GM18507 (cell line): Measurements from ENCODE around the gene RASGRF1.

Experiments
- DNase-seq: peaks from one replicate; pipeline ENCODE4 v3.0.0; 2011; ENCODE audit warnings: low read depth; ENCODE audit not compliant: insufficient read length; ENCODE audit errors: extremely low spot score
- FAIRE-seq: peaks from 2 replicates; lab custom pipeline; 2011; peaks lifted over from hg19 to GRCh38; lab: Jason Lieb, UNC

Gene RASGRF1

DNA sequence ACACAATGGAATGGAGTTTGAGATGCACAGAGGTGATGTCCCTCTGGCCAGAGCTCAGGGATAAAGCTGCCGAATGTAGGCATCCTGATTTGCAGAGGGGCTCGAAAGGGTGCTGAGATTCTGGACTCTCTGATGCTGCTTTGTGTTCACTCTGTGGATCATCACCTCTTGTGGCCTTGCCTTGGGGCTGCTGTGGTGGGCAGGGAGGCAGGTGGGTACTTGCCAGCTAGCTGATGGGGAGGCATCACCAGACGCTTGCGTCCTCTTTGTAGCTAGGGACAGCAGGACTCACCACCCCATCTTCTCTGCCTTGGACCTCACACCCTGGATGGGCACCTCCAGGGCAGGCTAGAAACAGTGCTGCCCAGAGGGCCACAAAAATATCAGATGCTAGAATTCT, 14.6 kb upstream of the RASGRF1 start:
- FAIRE-seq (no peak), DNase-seq (no peak)

DNA sequence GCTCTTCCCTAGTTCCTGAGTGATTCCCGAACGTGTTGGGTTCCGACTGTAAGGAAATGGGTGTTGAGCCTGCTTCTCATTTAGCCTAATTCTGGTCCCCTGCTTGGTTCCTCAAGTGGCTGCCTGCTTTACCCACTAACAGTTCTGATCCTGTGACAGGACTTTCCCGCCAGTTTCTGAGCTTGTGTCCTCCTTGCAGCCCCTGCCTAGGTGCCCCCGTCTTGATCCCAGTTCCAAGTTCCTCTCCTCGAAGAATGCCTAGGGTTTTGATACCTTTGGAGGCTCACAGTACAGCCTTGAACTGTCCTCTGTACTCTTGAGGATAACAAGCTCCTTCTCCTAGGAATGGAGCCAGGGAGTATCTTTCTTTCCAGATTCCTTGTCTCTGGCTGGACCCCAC, 12.0 kb upstream of the RASGRF1 start:
- no peak for FAIRE-seq
- no peak for DNase-seq

DNA sequence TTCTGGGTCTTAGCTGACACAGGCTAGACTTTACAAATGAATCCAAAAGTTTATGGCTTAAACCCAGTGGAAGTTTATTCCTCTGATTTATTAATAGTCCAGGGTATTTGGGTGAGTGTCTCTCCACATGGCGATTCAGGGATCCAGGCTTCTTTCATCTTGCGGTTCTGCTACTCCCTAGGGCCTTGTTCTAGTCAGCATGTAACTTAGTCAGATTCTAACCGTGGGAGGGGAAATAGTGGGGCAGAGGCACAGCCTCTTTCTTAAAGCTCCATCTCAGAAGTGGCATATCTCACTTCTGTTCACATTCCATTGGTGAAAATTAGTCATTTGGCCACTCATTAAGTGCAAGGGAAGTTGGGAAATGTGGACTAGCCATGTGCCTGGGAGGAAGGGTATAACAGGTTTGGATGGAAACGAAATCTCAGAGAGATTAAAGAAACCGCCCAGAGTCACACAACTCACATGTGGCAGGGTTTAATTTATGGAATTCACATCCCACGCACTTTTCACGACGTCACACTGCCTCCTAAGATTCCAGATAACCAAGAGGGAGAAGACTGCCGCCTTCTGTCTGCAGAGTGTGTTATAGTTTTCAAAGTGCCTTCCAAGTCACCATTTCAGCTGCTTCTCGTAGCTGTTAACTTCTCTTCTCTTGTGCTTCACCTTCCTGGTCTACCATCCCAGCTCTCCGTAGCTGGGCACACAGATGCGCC, 11.4 kb upstream of the RASGRF1 start:
- no peak for DNase-seq
- FAIRE-seq = no peak

DNA sequence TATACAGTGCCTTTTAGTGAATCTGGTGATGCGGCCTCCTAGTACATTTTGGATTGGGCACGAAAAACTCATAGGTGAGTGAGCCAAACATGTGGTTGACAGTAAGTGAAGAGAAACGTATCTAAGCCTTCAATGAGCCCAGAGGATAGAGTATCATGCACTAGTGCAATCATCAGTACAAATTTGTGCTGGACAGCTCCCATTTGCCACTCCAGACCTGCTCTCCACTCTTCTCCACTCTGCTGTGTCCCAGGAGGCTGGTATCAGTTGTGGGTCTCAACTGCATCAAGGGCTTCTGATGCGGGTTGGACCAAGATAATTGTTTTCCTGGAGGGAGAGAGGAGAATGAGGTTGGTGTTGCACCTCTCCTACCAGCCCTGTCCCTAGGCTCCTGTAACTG, 9.1 kb upstream of the RASGRF1 start:
- no peak for DNase-seq
- no peak for FAIRE-seq

DNA sequence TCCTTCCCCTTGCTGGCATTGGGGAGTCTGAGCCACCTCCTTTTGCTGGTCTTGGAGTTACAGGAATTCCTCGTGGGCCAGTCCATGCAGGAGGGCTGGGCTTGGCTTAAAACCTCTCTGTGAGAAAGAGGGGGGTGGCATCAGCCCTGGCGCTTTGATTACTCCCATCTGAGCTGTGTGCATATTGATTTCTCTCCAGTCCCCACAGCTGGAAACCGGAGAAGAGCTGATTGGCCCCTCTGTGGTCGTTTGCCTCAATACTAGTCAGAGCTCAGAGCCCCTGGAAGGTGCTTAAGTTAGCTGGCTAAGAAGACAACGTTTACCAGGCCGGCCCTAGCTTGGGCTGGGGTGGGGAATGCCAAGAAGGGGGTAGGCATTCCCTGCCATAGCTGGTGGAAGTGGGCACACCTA, 4.0 kb upstream of the RASGRF1 start:
- no peak for DNase-seq
- FAIRE-seq = no peak

DNA sequence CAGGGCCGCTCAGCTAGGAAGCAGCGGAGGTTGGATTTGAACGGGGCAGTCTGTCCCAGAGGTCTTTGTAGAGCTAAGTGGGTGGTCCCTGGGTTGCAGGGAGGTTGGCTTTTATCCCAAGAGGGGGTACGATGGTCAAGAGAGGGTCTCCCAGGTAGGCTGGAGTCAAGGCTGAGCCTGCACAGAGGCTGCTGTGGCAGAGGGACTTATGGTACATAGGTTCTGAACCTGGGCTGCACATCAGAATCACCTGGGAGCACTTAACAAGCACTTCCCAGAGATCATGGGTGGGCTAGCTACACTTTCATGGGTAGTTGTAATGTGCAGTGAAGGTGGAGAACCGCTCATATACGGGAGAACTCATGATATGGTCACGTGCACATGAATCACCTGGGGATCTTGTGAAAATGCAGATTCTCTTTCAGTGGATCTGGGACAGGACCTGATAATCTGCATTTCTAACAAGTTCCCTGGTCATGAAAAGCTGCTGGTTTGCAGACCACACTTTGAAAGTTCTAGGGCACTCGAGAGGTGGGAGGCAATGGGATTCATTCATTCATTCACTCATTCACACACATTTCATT, 2.9 kb upstream of the RASGRF1 start:
- FAIRE-seq (no peak), DNase-seq (no peak)

DNA sequence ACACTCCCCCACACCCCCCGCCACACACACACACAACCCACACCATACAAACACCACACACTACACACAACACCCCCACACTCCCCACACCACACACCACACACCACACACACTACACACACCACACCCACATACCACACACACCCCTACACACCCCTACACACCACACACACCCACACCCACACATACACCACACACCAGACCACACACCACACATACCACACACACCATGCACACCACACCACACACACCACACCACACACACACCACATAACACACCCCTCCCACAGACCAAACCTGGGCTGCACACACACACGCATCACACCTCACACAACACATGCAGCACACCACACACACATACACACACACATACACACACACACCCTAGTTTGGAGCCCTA, 1.8 kb upstream of the RASGRF1 start:
- FAIRE-seq = no peak
- DNase-seq = no peak

DNA sequence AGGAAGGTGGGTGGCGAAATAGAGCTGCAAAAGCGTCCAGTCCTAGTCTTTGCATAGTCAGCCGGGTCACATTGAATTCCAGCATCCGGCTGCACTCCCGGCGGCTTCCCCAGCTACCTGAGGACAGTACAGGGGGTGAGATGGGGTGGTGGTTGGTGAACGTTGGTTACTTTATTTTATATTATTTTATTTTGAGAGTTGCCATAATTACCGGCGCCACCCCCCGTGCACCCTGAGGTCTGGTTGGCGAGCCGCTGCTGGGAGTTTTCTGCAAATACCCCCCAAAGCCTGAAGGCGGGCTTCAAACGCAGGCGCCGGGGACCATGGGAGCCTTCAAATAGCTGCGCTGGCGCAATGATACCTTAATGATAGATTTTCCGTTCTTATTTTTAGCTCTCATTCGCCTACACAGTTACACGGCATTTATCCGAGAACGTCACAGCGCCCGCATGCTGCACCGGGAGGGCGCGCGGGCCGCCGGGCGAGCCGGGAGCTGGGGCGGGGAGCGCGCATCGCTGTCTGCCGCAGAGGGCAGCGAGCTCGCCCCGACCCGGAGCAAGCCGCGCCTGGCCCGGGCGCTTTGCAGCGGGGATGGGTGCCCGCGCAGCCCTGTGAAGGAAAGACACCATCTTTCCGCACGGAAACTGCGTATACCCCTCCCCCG, 756 bp upstream of the RASGRF1 start:
- FAIRE-seq (no peak), DNase-seq (no peak)

DNA sequence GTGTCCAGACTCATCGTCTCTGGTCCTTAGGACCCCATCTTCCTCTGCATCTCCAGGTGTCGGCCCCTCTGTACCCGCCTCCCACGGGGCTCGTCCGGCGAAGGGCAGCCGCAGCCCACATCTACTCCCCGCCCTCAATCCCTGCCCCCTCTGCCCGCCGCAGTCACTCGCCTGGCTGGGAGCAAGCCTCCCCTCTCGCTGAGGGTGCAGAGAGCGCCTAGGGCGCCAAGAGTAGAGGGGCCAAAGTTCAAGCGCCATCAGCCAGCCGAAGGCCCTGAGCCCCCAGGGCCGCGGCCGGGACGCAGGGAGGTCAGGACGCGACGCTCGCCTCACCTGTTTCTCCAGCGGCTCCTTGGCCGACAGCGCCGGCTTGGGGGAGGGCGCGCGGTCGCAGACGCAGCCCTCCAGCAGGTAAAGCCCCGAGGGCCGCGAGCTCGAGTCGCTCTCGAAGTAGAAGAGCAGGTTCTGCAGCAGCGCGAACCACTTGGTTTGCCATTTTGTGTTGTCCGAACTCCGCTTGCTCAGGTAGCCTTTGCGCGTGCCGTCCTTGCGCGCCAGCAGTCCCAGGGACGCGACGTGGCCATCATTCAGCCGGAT, 592 bp downstream of the RASGRF1 start:
- FAIRE-seq (no peak), DNase-seq (no peak)

DNA sequence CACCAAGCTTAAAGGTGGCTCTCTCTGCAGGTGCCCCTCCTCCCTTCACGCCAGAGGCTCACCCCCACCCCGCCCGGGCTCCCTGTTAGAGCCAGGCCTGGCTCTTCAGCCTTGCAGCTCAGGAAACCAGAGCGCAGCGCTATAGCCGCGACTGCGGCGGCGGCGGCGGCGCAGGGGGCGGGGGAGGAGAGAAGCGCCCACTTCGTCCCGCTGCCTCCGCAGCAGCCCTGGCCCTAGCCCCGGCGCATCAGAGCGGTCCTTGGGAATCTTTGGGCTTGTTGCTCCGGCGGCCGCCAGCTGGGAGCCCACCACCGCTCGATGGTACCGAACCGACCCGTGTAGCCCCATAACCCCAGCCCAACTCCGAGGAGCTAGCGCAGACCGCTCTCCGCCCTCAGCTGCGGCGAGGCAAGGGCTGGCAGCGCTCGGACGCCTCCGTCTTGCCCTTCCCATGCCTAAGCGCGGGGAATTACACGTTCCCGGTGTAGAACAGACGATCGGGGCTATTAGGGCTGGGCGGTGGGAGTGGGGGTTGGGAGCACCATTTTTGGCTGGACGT, 1.2 kb downstream of the RASGRF1 start:
- no peak for DNase-seq
- FAIRE-seq = no peak

DNA sequence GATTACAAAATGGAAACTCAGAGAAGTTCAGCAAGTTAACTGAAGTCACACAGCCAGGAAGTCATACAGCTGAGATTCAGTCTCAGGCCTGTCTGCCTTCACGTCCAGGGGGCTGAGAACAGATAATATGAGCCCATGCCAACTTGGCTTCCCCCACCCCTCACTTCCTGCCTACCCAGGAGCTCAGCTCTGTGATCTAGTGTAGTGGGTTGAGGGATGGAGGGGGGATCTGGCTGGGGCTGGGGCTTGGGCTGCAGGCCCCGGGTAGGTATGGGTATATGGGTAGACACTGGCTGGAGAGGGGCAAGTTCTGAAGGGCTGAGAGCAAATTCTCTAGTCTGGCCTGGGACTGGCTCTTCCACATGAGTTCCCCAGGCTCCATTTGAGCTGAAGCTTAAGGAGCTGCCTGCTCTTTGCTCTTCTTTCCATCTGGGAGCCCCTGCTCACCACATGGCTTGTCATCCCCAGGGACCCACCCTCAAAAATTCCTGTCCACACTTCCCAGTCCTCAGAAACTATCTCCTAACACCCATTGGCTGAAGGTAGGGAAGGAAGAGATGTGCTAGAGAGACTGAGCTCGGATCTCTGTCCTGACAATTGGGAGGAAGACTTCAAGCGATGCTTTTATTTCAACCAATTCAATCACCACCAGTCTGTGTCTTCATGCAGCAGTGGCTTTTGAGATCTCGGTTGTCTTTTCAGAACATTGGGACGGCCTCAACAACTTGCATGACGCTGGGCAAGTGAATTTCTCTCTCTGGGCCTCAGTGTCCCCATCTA, 2.0 kb downstream of the RASGRF1 start:
- DNase-seq = no peak
- FAIRE-seq = no peak

DNA sequence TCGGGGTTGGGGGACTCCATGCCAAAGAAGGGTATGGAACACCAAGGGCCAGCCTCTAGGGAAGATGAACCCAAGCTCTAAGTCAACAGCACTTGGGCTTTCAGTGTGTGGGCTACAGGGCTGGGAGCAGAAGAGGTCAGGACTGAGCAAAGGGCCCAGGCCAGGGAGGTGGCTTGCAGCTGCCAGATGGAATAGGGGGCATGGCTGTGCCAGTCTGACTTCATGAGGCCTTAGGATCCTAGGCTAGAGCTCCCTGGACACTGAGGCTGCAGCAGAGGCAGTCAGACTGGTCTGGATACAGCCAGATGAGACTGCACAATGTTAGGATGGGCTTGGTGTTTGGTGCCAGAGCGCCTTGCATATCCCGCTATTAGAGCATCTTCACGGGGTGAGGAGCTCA, 3.8 kb downstream of the RASGRF1 start:
- DNase-seq = no peak
- FAIRE-seq = no peak

DNA sequence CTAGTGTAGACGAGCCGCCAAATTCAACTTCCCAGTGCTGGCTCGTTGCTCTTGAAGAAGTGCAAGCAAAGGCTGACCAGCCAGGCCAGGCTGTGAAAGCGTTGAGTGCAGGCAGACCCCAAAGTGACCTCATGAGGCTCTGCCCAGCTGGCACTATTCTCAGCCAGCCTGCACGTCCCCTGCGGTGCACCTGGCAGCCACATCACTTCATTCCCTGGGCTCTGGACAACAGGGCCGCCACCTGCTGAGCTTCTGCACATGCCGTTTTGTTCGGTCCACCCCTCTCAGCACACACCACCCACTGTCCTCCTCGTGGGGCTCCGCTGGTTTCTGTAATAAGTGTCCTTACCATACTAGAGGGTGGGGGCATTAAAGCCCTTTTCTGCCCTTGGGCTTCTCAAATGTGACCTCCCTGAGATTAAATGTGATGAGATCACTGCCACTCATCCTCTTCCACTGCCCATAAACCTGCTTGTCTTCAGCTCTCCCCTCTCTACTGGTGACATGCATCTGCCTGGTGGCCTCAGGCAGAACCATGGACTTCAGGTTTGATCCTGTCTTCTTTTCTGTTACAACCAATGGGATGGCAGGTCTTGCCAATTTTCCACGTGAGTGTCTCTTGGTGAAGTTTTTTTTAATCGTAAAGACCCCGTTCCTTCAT, 6.1 kb downstream of the RASGRF1 start:
- DNase-seq (no peak), FAIRE-seq (no peak)

DNA sequence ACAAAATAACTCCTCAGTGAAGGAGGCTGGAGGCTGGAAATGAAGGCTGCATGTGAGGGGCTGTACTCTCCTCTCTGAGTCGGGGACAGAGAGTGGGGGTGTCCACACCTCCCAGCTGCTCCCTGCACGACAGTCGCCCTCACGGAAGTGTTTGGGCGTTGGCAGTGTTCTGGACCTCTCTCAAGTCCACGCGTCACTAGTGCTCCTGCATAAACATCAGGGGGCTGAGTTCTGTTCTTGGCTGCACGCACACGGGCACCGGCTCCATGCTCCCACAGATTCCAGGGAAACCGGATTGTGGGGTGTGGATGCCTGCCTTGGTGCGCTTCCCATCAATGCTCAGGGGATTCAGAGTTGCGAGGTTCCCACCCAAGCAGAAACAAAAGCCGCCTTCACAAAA, 7.4 kb downstream of the RASGRF1 start:
- FAIRE-seq = no peak
- DNase-seq = no peak

DNA sequence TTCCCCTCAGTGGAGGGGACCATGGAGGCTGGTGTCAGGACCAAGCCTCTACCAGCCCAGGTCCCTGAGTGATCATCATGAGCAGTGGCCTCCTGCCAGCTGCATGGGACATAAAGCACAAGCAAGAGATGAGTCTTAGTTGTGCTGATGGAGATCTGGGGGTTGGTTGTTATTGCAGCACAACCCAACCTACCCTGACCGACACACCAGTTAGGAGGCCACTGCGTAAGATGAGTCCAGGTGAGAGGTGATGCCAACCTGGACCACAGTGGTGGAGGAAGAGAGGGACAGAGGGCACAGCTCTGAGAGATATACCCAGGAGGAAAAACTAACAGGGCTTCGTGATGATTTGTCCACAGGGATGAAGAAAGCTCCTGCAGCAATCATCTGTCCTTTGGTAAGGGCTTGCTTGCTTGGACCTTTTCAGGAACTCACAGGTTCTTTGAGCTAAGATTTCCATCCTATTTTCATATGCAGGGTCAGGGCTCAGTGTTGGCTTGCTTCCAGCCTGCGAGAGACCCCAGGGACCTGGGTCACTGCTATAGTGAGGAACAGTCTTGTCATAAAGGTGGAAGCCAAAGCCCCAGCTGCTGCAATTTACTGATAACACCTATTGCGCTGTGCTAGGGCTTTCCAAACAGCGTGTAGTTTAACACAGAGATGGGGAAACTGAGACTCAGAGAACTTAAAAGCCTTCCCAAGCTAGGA, 8.1 kb downstream of the RASGRF1 start:
- DNase-seq = no peak

DNA sequence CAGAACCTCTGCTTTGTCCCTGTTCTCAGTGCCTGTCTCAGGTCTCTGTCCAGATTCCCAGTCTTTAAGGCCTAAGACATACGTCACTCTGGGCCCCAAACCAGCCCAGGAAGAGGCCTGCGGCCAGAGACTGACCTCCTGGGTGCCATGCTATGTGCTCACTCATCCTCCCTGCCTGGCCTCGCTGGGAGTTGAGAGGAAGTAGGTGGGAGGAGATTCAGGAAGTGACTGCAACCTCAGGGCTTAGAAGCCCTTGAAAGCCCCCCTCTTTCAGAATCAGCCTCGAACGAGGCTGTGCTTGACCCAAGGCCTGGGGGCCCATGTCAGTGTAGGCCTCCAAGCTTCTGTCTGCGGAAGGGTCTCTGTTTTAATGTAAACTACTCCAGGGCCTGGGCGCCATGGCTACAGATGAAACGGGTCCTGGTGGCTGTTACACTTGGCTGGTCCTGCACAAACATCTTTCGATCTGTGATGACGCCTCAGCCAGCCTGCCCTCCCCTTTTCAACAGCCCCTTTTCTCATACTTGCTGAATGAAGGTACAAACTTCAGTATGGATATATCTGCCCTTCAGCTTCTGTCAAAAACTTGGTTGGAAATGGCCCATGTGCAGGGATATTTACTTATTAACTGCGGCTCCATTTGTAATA, 11.7 kb downstream of the RASGRF1 start:
- no peak for DNase-seq
- no peak for FAIRE-seq

More for the DNA sequence above, 8.1 kb downstream of the RASGRF1 start:
- no peak for FAIRE-seq

DNA sequence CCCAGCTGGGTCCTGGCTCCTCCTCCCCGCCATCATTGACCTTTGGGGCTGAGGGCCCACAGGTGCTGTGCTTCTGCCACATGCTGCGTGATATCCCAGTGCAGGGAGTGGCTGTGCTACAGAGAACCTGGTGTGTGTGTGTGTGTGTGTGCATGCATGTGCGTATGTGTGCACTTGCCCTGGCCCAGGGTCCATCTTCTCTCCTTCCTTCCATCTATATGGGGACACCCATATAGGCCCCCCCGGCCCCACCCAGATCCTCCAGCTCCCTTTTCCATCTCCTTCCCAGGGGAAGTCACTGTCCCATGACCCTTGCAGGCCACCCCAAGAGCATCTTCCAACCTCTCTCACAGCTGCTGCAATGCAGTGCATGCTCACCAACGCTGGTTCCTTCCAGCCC, 12.6 kb downstream of the RASGRF1 start:
- no peak for FAIRE-seq
- DNase-seq = no peak

DNA sequence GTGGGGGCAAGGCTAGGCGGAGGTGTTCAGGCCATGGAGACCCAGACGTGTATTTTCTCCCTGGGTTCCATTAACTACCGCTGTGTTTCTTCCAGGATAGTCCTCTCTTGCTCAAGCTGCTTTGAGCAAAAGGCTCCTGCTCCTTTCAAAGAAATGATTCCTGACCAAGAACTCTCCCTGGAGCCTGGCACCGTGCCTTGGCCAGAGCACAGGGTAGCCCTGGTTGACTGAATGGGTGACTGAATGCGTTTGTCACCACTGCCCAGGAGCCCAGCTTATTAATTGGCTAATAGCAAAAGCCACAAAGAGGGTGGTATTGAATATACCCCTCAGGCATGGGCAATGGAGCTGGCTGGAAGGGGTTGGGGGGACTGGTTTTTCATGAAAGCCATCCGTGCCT, 13.9 kb downstream of the RASGRF1 start:
- DNase-seq = no peak
- no peak for FAIRE-seq
